Neuronal stem cell (in vitro differentiated cells): Measurements from ENCODE around the gene WWOX.

Source experiments
- DNase-seq: peaks from one replicate; pipeline ENCODE4 v3.0.0-alpha.2; 2013; ENCODE audit warnings: low spot score
- H2AFZ ChIP-seq: one replicate; pipeline ENCODE4 v1.6.1; 2013; ENCODE audit warnings: mild to moderate bottlenecking, low read length, inconsistent platforms
- H2AK5ac ChIP-seq: 2 replicates; pipeline ENCODE4 v1.6.1; 2013; ENCODE audit warnings: low read depth, mild to moderate bottlenecking, inconsistent platforms, low read length, moderate library complexity, mixed read lengths
- H2BK120ac ChIP-seq: 2 replicates; pipeline ENCODE4 v1.6.1; 2013; ENCODE audit warnings: low read depth, mild to moderate bottlenecking, inconsistent platforms, low read length, moderate library complexity, mixed read lengths
- H2BK12ac ChIP-seq: one replicate; pipeline ENCODE4 v1.6.1; 2013; ENCODE audit warnings: low read length, inconsistent platforms
- H2BK15ac ChIP-seq: 2 replicates; pipeline ENCODE4 v1.6.1; 2013; ENCODE audit warnings: mild to moderate bottlenecking, low read length, inconsistent platforms, mixed read lengths
- H2BK5ac ChIP-seq: one replicate; pipeline ENCODE4 v1.6.1; 2013; ENCODE audit warnings: inconsistent platforms, mild to moderate bottlenecking, low read length, moderate library complexity
- H3K14ac ChIP-seq: one replicate; pipeline ENCODE4 v1.6.1; 2013; ENCODE audit warnings: low read length, inconsistent platforms
- H3K18ac ChIP-seq: 2 replicates; pipeline ENCODE4 v1.6.1; 2013; ENCODE audit warnings: low read length, inconsistent platforms
- H3K23ac ChIP-seq: 2 replicates; pipeline ENCODE4 v1.6.1; 2013; ENCODE audit warnings: low read depth, mild to moderate bottlenecking, mixed read lengths, low read length, inconsistent platforms; ENCODE audit not compliant: poor library complexity
- H3K27ac ChIP-seq: replicated peaks from 3 replicates; pipeline ENCODE4 v1.5.1; 2013; ENCODE audit warnings: low read length, inconsistent platforms
- H3K27me3 ChIP-seq, 3 experiments: 2 replicates each; pipeline ENCODE4 v1.6.1; 2013; ENCODE audit warnings: low read length in 3 of 3, mild to moderate bottlenecking in 2 of 3, inconsistent platforms in 1 of 3, low read depth in 1 of 3, mixed read lengths in 1 of 3, moderate library complexity in 1 of 3; ENCODE audit not compliant: control insufficient read depth in 3 of 3, insufficient read depth in 3 of 3
- H3K36me3 ChIP-seq, 2 donors: replicated peaks in 1 of 2; 2 replicates each; pipeline ENCODE4 v1.6.1; 2013; ENCODE audit warnings: low read length in 2 of 2; ENCODE audit not compliant: control insufficient read depth in 2 of 2, insufficient read depth in 2 of 2
- H3K4ac ChIP-seq: 2 replicates; pipeline ENCODE4 v1.6.1; 2013; ENCODE audit warnings: inconsistent platforms, mild to moderate bottlenecking, low read length, moderate library complexity
- H3K4me1 ChIP-seq, 2 donors: 1 replicate in 1 of 2; 2 replicates in 1 of 2; pipeline ENCODE4 v1.6.1; 2013; ENCODE audit warnings: low read length in 2 of 2, low read depth in 1 of 2; ENCODE audit not compliant: control insufficient read depth in 2 of 2, insufficient read depth in 1 of 2
- H3K4me2 ChIP-seq: one replicate; pipeline ENCODE4 v1.6.1; 2013; ENCODE audit warnings: mild to moderate bottlenecking, low read length, inconsistent platforms; ENCODE audit not compliant: insufficient read depth, poor library complexity, severe bottlenecking
- H3K4me3 ChIP-seq, 2 donors: 2 replicates each; pipeline ENCODE4 v1.5.1; 2013; ENCODE audit warnings: low read length in 2 of 2, mild to moderate bottlenecking in 2 of 2, inconsistent platforms in 1 of 2, moderate library complexity in 1 of 2
- H3K79me1 ChIP-seq: one replicate; pipeline ENCODE4 v1.6.1; 2013; ENCODE audit warnings: low read depth, mild to moderate bottlenecking, inconsistent platforms, low read length, moderate library complexity
- H3K9ac ChIP-seq: one replicate; pipeline ENCODE4 v1.6.1; 2013; ENCODE audit warnings: mild to moderate bottlenecking, low read depth, low read length, inconsistent platforms; ENCODE audit not compliant: poor library complexity
- H3K9me3 ChIP-seq, 2 donors: replicated peaks in 1 of 2; 2 replicates each; pipeline versions ENCODE3 to v1.6.1; 2013; ENCODE audit warnings: low read length in 2 of 2, mild to moderate bottlenecking in 2 of 2, inconsistent platforms in 1 of 2, low read depth in 1 of 2, mixed read lengths in 1 of 2, moderate library complexity in 1 of 2; ENCODE audit not compliant: control insufficient read depth in 2 of 2, insufficient read depth in 1 of 2
- H4K8ac ChIP-seq: one replicate; pipeline ENCODE4 v1.6.1; 2013; ENCODE audit warnings: low read depth, mild to moderate bottlenecking, inconsistent platforms, low read length, moderate library complexity
- H4K91ac ChIP-seq: one replicate; pipeline ENCODE4 v1.6.1; 2013; ENCODE audit warnings: low read length, low read depth, mild to moderate bottlenecking, inconsistent platforms; ENCODE audit not compliant: poor library complexity
- WGBS, 2 donors: extraction: QIAGEN DNeasy Blood & Tissue Kit; methylation state at CpG; one replicate each; pipeline ENCODE4 v1.1.7; 2013; ENCODE audit warnings: missing lambda C conversion rate in 2 of 2, mixed read lengths in 1 of 2; ENCODE audit not compliant: insufficient read length in 2 of 2, insufficient replicate concordance in 1 of 2; ENCODE audit errors: extremely low coverage in 2 of 2; 5-methylcytosine and 5-hydroxymethylcytosine counted together

WWOX gene

DNA sequence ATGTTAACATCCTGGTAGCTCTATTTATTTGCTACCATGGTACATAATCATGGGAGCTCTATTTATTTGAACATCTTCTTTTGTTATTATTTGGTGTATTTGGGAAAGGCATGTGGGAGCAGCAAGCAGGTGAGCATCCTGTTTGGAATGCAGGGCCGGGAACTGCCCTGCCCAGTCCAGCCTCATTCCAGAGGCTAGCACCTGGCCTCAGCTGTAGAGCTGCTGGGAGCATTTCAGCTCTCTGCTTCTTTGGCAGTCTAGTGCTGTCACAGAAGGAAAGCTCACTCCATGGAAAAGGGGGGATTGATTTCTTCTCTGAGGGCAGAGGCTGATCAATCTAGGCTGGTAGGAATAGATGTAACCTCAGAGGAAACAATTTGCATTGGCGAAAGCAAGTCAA is 112.5 kb downstream of the WWOX start:
- Histone ChIP-seq H3K4ac (no peak overlapping the region), H3K27me3 (no peaks in the 10 kb centered on the region), H3K18ac (no peak overlapping the region), H3K14ac (no peak overlapping the region), H2BK120ac (no peak overlapping the region), H2BK12ac (no peak overlapping the region), H3K9me3 (peaks cover 0 to 2% of the 10 kb centered on the region in 2 donors), H3K4me2 (no peak overlapping the region), H2BK15ac (no peak overlapping the region), H4K8ac (no peak overlapping the region), H2AK5ac (no peak overlapping the region), H2AFZ (no peak overlapping the region), H3K4me3 (no peak overlapping the region), H3K27ac (no peak overlapping the region), H3K36me3 (no peaks in the 10 kb centered on the region), H4K91ac (no peak overlapping the region), H3K4me1 (peaks cover 0 to 3% of the 10 kb centered on the region in 2 donors), H2BK5ac (no peak overlapping the region), H3K9ac (no peak overlapping the region), H3K79me1 (peaks cover 2% of the 10 kb centered on the region), H3K23ac (no peak overlapping the region)
- WGBS, 2 donors: no CpG with 5 or more reads among the region's 2 CpGs
- DNase-seq: no peak

- Histone ChIP-seq H3K18ac (no peak overlapping the region), H3K14ac (no peak overlapping the region), H3K79me1 (peaks cover 2% of the 10 kb centered on the region), H2BK12ac (no peak overlapping the region), H3K4me1 (peaks cover 0 to 3% of the 10 kb centered on the region in 2 donors), H2BK15ac (no peak overlapping the region), H3K36me3 (no peaks in the 10 kb centered on the region), H3K23ac (no peak overlapping the region), H4K8ac (no peak overlapping the region), H2AFZ (no peak overlapping the region), H2AK5ac (no peak overlapping the region), H3K27me3 (no peaks in the 10 kb centered on the region), H3K4me2 (no peak overlapping the region), H3K4me3 (no peak overlapping the region), H3K9ac (no peak overlapping the region), H2BK120ac (no peak overlapping the region), H3K9me3 (peaks cover 0 to 2% of the 10 kb centered on the region in 2 donors), H3K4ac (no peak overlapping the region), H4K91ac (no peak overlapping the region), H3K27ac (no peak overlapping the region), H2BK5ac (no peak overlapping the region)
- WGBS, 2 donors: no CpG with 5 or more reads among the region's 7 CpGs
- no peak for DNase-seq
Measured at GRCh38 chr16:78212674-78213073, 113.2 kb downstream of the WWOX start.

DNA sequence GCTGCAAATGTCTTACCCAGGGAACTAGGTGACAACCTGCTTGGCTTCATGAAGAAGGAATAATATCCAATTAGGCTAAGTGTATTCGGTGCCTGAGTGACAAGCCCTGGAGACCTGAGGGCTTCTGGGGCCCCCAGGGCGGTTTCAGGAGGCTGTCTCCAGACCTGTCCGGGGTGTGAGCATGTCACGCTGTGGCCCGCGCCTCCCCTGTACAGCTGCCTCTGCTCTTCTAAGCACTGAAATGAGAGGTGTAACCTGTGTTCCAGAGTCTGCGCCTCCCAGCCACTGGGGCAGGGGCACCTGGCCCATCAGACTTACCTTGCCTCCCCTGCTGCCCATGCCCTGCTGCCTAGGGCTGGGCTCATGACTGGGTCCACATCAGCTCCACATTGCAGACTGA is 114.3 kb downstream of the WWOX start:
- H2BK5ac ChIP-seq: no peak overlapping the region
- H2BK15ac ChIP-seq: peak overlapping the region; percentile 56
- no peaks in the 10 kb centered on the region for H3K27me3 ChIP-seq
- H3K18ac ChIP-seq: peak overlapping the region; percentile 39
- no peak overlapping the region for H4K8ac ChIP-seq
- H3K4me1 ChIP-seq: peaks cover 0 to 3% of the 10 kb centered on the region in 2 donors
- H3K4ac ChIP-seq: no peak overlapping the region
- H3K4me3 ChIP-seq: no peak overlapping the region
- DNase-seq: no peak
- peaks cover 2% of the 10 kb centered on the region for H3K79me1 ChIP-seq
- no peak overlapping the region for H4K91ac ChIP-seq
- H3K9me3 ChIP-seq: peaks cover 0 to 2% of the 10 kb centered on the region in 2 donors
- no peak overlapping the region for H3K9ac ChIP-seq
- no peaks in the 10 kb centered on the region for H3K36me3 ChIP-seq
- H2AFZ ChIP-seq: no peak overlapping the region
- no peak overlapping the region for H2BK12ac ChIP-seq
- no peak overlapping the region for H2BK120ac ChIP-seq
- no peak overlapping the region for H3K27ac ChIP-seq
- no peak overlapping the region for H3K4me2 ChIP-seq
- peak overlapping the region; percentile 14 for H3K23ac ChIP-seq
- H3K14ac ChIP-seq: no peak overlapping the region
- H2AK5ac ChIP-seq: no peak overlapping the region
- no CpG with 5 or more reads among the region's 7 CpGs for WGBS, 2 donors

- H3K27ac ChIP-seq: no peak overlapping the region
- no peak overlapping the region for H3K4me2 ChIP-seq
- H3K4me1 ChIP-seq: peaks cover 0 to 2% of the 10 kb centered on the region in 2 donors
- H2BK5ac ChIP-seq: no peak overlapping the region
- H2BK12ac ChIP-seq: no peak overlapping the region
- H3K9me3 ChIP-seq: peaks cover 0 to 2% of the 10 kb centered on the region in 2 donors
- H2AK5ac ChIP-seq: no peak overlapping the region
- H2BK120ac ChIP-seq: no peak overlapping the region
- H3K4me3 ChIP-seq: no peak overlapping the region
- no peaks in the 10 kb centered on the region for H3K36me3 ChIP-seq
- no peak overlapping the region for H3K14ac ChIP-seq
- H3K9ac ChIP-seq: no peak overlapping the region
- WGBS, 2 donors: no CpG with 5 or more reads among the region's 9 CpGs
- H3K4ac ChIP-seq: no peak overlapping the region
- H2AFZ ChIP-seq: no peak overlapping the region
- H3K79me1 ChIP-seq: peaks cover 2% of the 10 kb centered on the region
- H2BK15ac ChIP-seq: no peak overlapping the region
- no peak overlapping the region for H3K23ac ChIP-seq
- H4K91ac ChIP-seq: no peak overlapping the region
- H3K18ac ChIP-seq: no peak overlapping the region
- no peak overlapping the region for H4K8ac ChIP-seq
- DNase-seq: no peak
- no peaks in the 10 kb centered on the region for H3K27me3 ChIP-seq
Measured at GRCh38 chr16:78215222-78215621, 115.8 kb downstream of the WWOX start.
